ENCODE data around the gene AKR1A1.

Gene AKR1A1

GRCh38 chr1:45544530-45544929 is 6.1 kb upstream of the AKR1A1 start:
- Mint-ChIP-seq H3K27me3 (no peaks in the 10 kb centered on the region), H3K4me3 (no peak overlapping the region), H3K9me3 (no peaks in the 10 kb centered on the region), H3K4me1 (peaks cover 58% of the 10 kb centered on the region), H3K27ac (peak overlapping the region; percentile 71), H3K36me3 (no peaks in the 10 kb centered on the region)
- no peak for ATAC-seq

- H3K4me1 Mint-ChIP-seq = peaks cover 58% of the 10 kb centered on the region
- ATAC-seq = peak; percentile 74
- peak overlapping the region; percentile 8 for H3K4me3 Mint-ChIP-seq
- H3K9me3 Mint-ChIP-seq = no peaks in the 10 kb centered on the region
- H3K27me3 Mint-ChIP-seq = no peaks in the 10 kb centered on the region
- H3K27ac Mint-ChIP-seq = peak overlapping the region; percentile 71
- H3K36me3 Mint-ChIP-seq = no peaks in the 10 kb centered on the region
These were observed 5.6 kb upstream of the AKR1A1 start for GRCh38 chr1:45545019-45545493.

GRCh38 chr1:45545553-45546310 is 4.9 kb upstream of the AKR1A1 start:
- no peaks in the 10 kb centered on the region for H3K9me3 Mint-ChIP-seq
- H3K4me1 Mint-ChIP-seq = peaks cover 55% of the 10 kb centered on the region
- ATAC-seq = no peak
- peak overlapping the region; percentile 71 for H3K27ac Mint-ChIP-seq
- H3K36me3 Mint-ChIP-seq = no peaks in the 10 kb centered on the region
- H3K27me3 Mint-ChIP-seq = no peaks in the 10 kb centered on the region
- peak overlapping the region; percentile 34 for H3K4me3 Mint-ChIP-seq

- H3K27ac Mint-ChIP-seq = peak overlapping the region; percentile 93
- ATAC-seq = no peak
- H3K4me1 Mint-ChIP-seq = peaks cover 27% of the 10 kb centered on the region
- H3K27me3 Mint-ChIP-seq = no peaks in the 10 kb centered on the region
- peak overlapping the region; percentile 96 for H3K4me3 Mint-ChIP-seq
- H3K36me3 Mint-ChIP-seq = peaks cover 21% of the 10 kb centered on the region
- H3K9me3 Mint-ChIP-seq = no peaks in the 10 kb centered on the region
These were observed 1.1 kb downstream of the AKR1A1 start for GRCh38 chr1:45551684-45552083.

- ATAC-seq = no peak
- Mint-ChIP-seq H3K27me3 (no peaks in the 10 kb centered on the region), H3K9me3 (no peaks in the 10 kb centered on the region), H3K4me1 (peaks cover 25% of the 10 kb centered on the region), H3K36me3 (peaks cover 21% of the 10 kb centered on the region), H3K27ac (peak overlapping the region; percentile 93), H3K4me3 (peak overlapping the region; percentile 58)
These were observed 1.7 kb downstream of the AKR1A1 start for GRCh38 chr1:45552331-45552730.

GRCh38 chr1:45554198-45554597 is 3.6 kb downstream of the AKR1A1 start:
- no peak for ATAC-seq
- Mint-ChIP-seq H3K4me3 (no peak overlapping the region), H3K27me3 (no peaks in the 10 kb centered on the region), H3K4me1 (peaks cover 32% of the 10 kb centered on the region), H3K36me3 (peaks cover 21% of the 10 kb centered on the region), H3K9me3 (no peaks in the 10 kb centered on the region), H3K27ac (no peak overlapping the region)

GRCh38 chr1:45557422-45557944 is 6.9 kb downstream of the AKR1A1 start:
- Mint-ChIP-seq H3K4me1 (peaks cover 24% of the 10 kb centered on the region), H3K27ac (peak overlapping the region; percentile 39), H3K9me3 (no peaks in the 10 kb centered on the region), H3K36me3 (peaks cover 28% of the 10 kb centered on the region), H3K4me3 (no peak overlapping the region), H3K27me3 (no peaks in the 10 kb centered on the region)
- no peak for ATAC-seq

- H3K4me1 Mint-ChIP-seq = peaks cover 9% of the 10 kb centered on the region
- peaks cover 47% of the 10 kb centered on the region for H3K36me3 Mint-ChIP-seq
- H3K27ac Mint-ChIP-seq = no peak overlapping the region
- ATAC-seq = no peak
- no peaks in the 10 kb centered on the region for H3K9me3 Mint-ChIP-seq
- no peak overlapping the region for H3K4me3 Mint-ChIP-seq
- no peaks in the 10 kb centered on the region for H3K27me3 Mint-ChIP-seq
These were observed 13.2 kb downstream of the AKR1A1 start for GRCh38 chr1:45563843-45564242.

- H3K27ac Mint-ChIP-seq = no peak overlapping the region
These were observed 16.1 kb downstream of the AKR1A1 start for GRCh38 chr1:45566722-45567121.

GRCh38 chr1:45567911-45568310 is 17.3 kb downstream of the AKR1A1 start:
- Mint-ChIP-seq H3K36me3 (peaks cover 55% of the 10 kb centered on the region), H3K27me3 (no peaks in the 10 kb centered on the region), H3K27ac (no peak overlapping the region), H3K9me3 (no peaks in the 10 kb centered on the region), H3K4me1 (peaks cover 8% of the 10 kb centered on the region), H3K4me3 (no peak overlapping the region)
- ATAC-seq = no peak

More at GRCh38 chr1:45566722-45567121, 16.1 kb downstream of the AKR1A1 start:
- H3K9me3 Mint-ChIP-seq = no peaks in the 10 kb centered on the region
- H3K27me3 Mint-ChIP-seq = no peaks in the 10 kb centered on the region
- peaks cover 59% of the 10 kb centered on the region for H3K36me3 Mint-ChIP-seq
- H3K4me1 Mint-ChIP-seq = peaks cover 8% of the 10 kb centered on the region
- no peak for ATAC-seq
- H3K4me3 Mint-ChIP-seq = no peak overlapping the region

- ATAC-seq = no peak
- Mint-ChIP-seq H3K4me1 (peaks cover 8% of the 10 kb centered on the region), H3K27ac (no peak overlapping the region), H3K27me3 (no peaks in the 10 kb centered on the region), H3K4me3 (no peak overlapping the region), H3K36me3 (peaks cover 55% of the 10 kb centered on the region), H3K9me3 (no peaks in the 10 kb centered on the region)
These were observed 17.8 kb downstream of the AKR1A1 start for GRCh38 chr1:45568421-45568820.

GRCh38 chr1:45569571-45569961 is 18.9 kb downstream of the AKR1A1 start:
- no peaks in the 10 kb centered on the region for H3K27me3 Mint-ChIP-seq
- peak overlapping the region; percentile 42 for H3K27ac Mint-ChIP-seq
- H3K9me3 Mint-ChIP-seq = no peaks in the 10 kb centered on the region
- H3K4me3 Mint-ChIP-seq = no peak overlapping the region
- ATAC-seq = no peak
- H3K36me3 Mint-ChIP-seq = peaks cover 47% of the 10 kb centered on the region
- peaks cover 8% of the 10 kb centered on the region for H3K4me1 Mint-ChIP-seq

GRCh38 chr1:45569962-45570581 is 19.4 kb downstream of the AKR1A1 start:
- Mint-ChIP-seq H3K27me3 (no peaks in the 10 kb centered on the region), H3K9me3 (no peaks in the 10 kb centered on the region), H3K36me3 (peaks cover 45% of the 10 kb centered on the region), H3K4me3 (no peak overlapping the region), H3K4me1 (peaks cover 8% of the 10 kb centered on the region), H3K27ac (peak overlapping the region; percentile 42)
- ATAC-seq = peak; percentile 90

- peaks cover 8% of the 10 kb centered on the region for H3K4me1 Mint-ChIP-seq
- no peak overlapping the region for H3K4me3 Mint-ChIP-seq
- no peaks in the 10 kb centered on the region for H3K27me3 Mint-ChIP-seq
- H3K27ac Mint-ChIP-seq = no peak overlapping the region
- H3K36me3 Mint-ChIP-seq = peaks cover 45% of the 10 kb centered on the region
- H3K9me3 Mint-ChIP-seq = no peaks in the 10 kb centered on the region
- no peak for ATAC-seq
These were observed 20.0 kb downstream of the AKR1A1 start for GRCh38 chr1:45570631-45571030.

- ATAC-seq = no peak
These were observed 22.7 kb downstream of the AKR1A1 start for GRCh38 chr1:45573231-45573804.

More at GRCh38 chr1:45573231-45573804, 22.7 kb downstream of the AKR1A1 start:
- no peak overlapping the region for H3K27ac Mint-ChIP-seq
- peaks cover 24% of the 10 kb centered on the region for H3K36me3 Mint-ChIP-seq
- H3K4me3 Mint-ChIP-seq = no peak overlapping the region
- no peaks in the 10 kb centered on the region for H3K27me3 Mint-ChIP-seq
- H3K4me1 Mint-ChIP-seq = peaks cover 8% of the 10 kb centered on the region
- no peaks in the 10 kb centered on the region for H3K9me3 Mint-ChIP-seq

Measured in stimulated activated memory B cell treated with anti-CD40 and anti-IgM and Interleukin-4, amounts not matched to agents 10 μg/mL and 1 μg/mL and 100 μg/mL, for 72 hours (primary cell).